Measurements from ENCODE around the gene TET1. TPM values are rescaled to one million over a fixed set of nuclear protein-coding genes. Genes with fewer than 3 reads are reported as not detected.
"Not testable (repeated sequence)": the region's sequence is repeated elsewhere in the genome, so short reads cannot be mapped to it uniquely, and the experiment has no call there.

The TET1 gene
- total and polyA plus RNA-seq, 2 experiments from 2014 or later, result 37.2 to 90.5 TPM

DNA sequence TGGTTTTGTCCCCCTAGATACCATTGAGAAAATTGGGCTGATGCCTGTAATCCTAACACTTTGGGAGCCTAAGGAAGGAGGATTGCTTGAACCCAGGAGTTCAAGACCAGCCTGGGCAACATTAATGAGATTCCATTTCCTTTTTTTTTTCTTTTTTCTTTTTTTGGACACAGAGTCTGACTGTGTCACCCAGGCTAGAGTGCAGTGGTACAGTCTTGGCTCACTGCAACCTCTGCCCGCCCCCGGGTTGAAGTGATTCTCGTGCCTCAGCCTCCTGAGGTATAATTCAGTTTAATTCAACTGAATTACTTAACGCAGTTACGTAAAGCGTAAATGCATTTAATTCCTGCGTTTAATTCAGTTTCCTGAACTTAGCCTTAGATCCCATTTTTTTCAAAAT lies 174.2 kb downstream of the TET1 start:
- no peak overlapping the region for H2AFZ ChIP-seq
- H3K36me3 Mint-ChIP-seq (ENCODE audit: low read depth), result peaks cover 94% of the 10 kb centered on the region
- DNase-seq (ENCODE audit: low spot score) (no peak), ATAC-seq (no peak)
- no peaks in the 10 kb centered on the region for H3K27me3 ChIP-seq (ENCODE audit: insufficient read depth)
- no peaks in the 10 kb centered on the region for H3K9me2 ChIP-seq (ENCODE audit: insufficient read depth)
- peaks cover 79% of the 10 kb centered on the region for H3K36me3 ChIP-seq (ENCODE audit: insufficient read depth)
- no peak overlapping the region for H3K4me3 Mint-ChIP-seq
- no peak overlapping the region for H3K4me2 ChIP-seq
- H3K4me1 ChIP-seq (ENCODE audit: insufficient read depth), result no peaks in the 10 kb centered on the region
- no peak overlapping the region for H3K27ac Mint-ChIP-seq
- H3K4me3 ChIP-seq, result no peak overlapping the region
- no peak for TF ChIP-seq POLR2AphosphoS5 (IDR thresholded peaks at IDR 0.05; ENCODE audit: low read depth)
- TF ChIP-seq ZNF331 (CRISPR knock-in tag; IDR thresholded peaks at IDR 0.05; ENCODE audit: low read depth), result no peak
- no peak for TF ChIP-seq STAT1 (IDR thresholded peaks at IDR 0.05; ENCODE audit: unreplicated experiment)
- TF ChIP-seq, protein P1, sequence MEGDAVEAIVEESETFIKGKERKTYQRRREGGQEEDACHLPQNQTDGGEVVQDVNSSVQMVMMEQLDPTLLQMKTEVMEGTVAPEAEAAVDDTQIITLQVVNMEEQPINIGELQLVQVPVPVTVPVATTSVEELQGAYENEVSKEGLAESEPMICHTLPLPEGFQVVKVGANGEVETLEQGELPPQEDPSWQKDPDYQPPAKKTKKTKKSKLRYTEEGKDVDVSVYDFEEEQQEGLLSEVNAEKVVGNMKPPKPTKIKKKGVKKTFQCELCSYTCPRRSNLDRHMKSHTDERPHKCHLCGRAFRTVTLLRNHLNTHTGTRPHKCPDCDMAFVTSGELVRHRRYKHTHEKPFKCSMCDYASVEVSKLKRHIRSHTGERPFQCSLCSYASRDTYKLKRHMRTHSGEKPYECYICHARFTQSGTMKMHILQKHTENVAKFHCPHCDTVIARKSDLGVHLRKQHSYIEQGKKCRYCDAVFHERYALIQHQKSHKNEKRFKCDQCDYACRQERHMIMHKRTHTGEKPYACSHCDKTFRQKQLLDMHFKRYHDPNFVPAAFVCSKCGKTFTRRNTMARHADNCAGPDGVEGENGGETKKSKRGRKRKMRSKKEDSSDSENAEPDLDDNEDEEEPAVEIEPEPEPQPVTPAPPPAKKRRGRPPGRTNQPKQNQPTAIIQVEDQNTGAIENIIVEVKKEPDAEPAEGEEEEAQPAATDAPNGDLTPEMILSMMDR (conservative IDR thresholded peaks at IDR 0.05; ENCODE audit: low read depth in 2 of 2), result no peak
- H3K4me1 Mint-ChIP-seq, result no peaks in the 10 kb centered on the region
- H3K9me3 Mint-ChIP-seq, result no peaks in the 10 kb centered on the region
- H4K20me1 ChIP-seq (replicated peaks; ENCODE audit: insufficient read depth), result peaks cover 61% of the 10 kb centered on the region
- no peaks in the 10 kb centered on the region for H3K27me3 Mint-ChIP-seq (ENCODE audit: insufficient read depth, low read depth, poor library complexity)
- peaks cover 76% of the 10 kb centered on the region for H3K79me2 ChIP-seq (replicated peaks; ENCODE audit: insufficient read depth)
- peak overlapping the region; percentile 62 for H3K27ac ChIP-seq (ENCODE audit: low read depth)
- peaks cover 32% of the 10 kb centered on the region for H3F3A ChIP-seq (replicated peaks; ENCODE audit: low read depth)

DNA sequence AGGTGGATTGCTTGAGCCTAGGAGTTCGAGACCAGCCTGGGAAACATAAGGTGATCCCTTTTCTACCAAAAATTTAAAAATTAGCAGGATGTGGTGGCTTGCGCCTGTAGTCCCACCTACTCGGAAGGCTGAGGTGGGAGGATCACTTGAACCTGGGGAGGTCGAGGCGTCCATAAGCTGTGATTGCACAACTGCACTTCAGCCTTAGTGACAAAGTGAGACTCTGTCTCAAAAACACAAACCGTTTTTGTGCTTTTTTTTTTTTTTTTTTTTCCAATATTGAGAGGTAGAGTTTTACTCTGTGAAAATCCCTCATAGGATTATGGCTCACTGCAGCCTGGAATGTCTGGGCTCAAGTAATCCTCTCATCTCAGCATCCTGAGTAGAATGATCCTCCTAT lies 175.0 kb downstream of the TET1 start:
- H4K20me1 ChIP-seq (replicated peaks; ENCODE audit: insufficient read depth), result peaks cover 54% of the 10 kb centered on the region
- H3K9me3 Mint-ChIP-seq, result no peaks in the 10 kb centered on the region
- H3F3A ChIP-seq (replicated peaks; ENCODE audit: low read depth), result peaks cover 33% of the 10 kb centered on the region
- no peaks in the 10 kb centered on the region for H3K9me2 ChIP-seq (ENCODE audit: insufficient read depth)
- no peaks in the 10 kb centered on the region for H3K4me1 ChIP-seq (ENCODE audit: insufficient read depth)
- H3K4me1 Mint-ChIP-seq, result no peaks in the 10 kb centered on the region
- no peak overlapping the region for H3K27ac Mint-ChIP-seq
- H3K27me3 ChIP-seq (ENCODE audit: insufficient read depth), result no peaks in the 10 kb centered on the region
- DNase-seq (ENCODE audit: low spot score) (no peak), ATAC-seq (no peak)
- peaks cover 68% of the 10 kb centered on the region for H3K79me2 ChIP-seq (replicated peaks; ENCODE audit: insufficient read depth)
- H3K36me3 ChIP-seq (ENCODE audit: insufficient read depth), result peaks cover 79% of the 10 kb centered on the region
- TF ChIP-seq ZNF331 (CRISPR knock-in tag; IDR thresholded peaks at IDR 0.05; ENCODE audit: low read depth) (no peak), EZH2 (IDR thresholded peaks at IDR 0.05; ENCODE audit: low read depth, unreplicated experiment) (no peak), STAT1 (IDR thresholded peaks at IDR 0.05; ENCODE audit: unreplicated experiment) (no peak), NANOG (IDR thresholded peaks at IDR 0.05; ENCODE audit: borderline replicate concordance) (no peak), JUNB (IDR thresholded peaks at IDR 0.05; ENCODE audit: unreplicated experiment) (no peak), CREB1 (CRISPR knock-in tag; IDR thresholded peaks at IDR 0.05; ENCODE audit: low read depth) (no peak), POLR2AphosphoS5 (IDR thresholded peaks at IDR 0.05; ENCODE audit: low read depth) (no peak), ZNF114 (CRISPR knock-in tag; IDR thresholded peaks at IDR 0.05) (no peak)
- TF ChIP-seq, protein P1 (conservative IDR thresholded peaks at IDR 0.05; ENCODE audit: low read depth in 2 of 2), result no peak
- TF ChIP-seq, protein P2, sequence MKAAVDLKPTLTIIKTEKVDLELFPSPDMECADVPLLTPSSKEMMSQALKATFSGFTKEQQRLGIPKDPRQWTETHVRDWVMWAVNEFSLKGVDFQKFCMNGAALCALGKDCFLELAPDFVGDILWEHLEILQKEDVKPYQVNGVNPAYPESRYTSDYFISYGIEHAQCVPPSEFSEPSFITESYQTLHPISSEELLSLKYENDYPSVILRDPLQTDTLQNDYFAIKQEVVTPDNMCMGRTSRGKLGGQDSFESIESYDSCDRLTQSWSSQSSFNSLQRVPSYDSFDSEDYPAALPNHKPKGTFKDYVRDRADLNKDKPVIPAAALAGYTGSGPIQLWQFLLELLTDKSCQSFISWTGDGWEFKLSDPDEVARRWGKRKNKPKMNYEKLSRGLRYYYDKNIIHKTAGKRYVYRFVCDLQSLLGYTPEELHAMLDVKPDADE (IDR thresholded peaks at IDR 0.05), result no peak
- peaks cover 94% of the 10 kb centered on the region for H3K36me3 Mint-ChIP-seq (ENCODE audit: low read depth)
- no peak overlapping the region for H2AFZ ChIP-seq
- H3K27me3 Mint-ChIP-seq (ENCODE audit: insufficient read depth, low read depth, poor library complexity), result no peaks in the 10 kb centered on the region
- H3K4me3 ChIP-seq, result no peak overlapping the region
- no peak overlapping the region for H3K4me3 Mint-ChIP-seq
- H3K27ac ChIP-seq (ENCODE audit: low read depth), result no peak overlapping the region
- no peak overlapping the region for H3K4me2 ChIP-seq

DNA sequence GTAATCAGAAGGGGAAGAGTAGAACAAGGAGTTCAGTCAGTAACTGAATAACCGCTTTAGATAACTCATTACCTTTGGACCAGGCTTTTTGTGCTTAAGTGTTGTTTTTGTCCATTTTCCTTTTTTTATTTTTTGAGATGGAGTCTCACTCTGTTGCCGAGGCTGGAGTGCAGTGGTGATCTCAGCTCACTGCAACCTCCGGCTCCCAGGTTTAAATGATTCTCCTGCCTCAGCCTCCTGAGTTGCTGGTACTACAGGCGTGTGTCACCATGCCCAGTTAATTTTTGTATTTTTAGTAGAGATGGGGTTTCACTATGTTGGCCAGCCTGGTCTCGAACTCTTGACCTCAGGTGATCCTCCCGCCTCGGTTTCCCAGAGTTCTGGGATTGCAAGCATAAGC lies 175.6 kb downstream of the TET1 start:
- not testable (repeated sequence) for H3K4me1 Mint-ChIP-seq; H3K27ac Mint-ChIP-seq; H3K27me3 ChIP-seq (ENCODE audit: insufficient read depth); H3K4me2 ChIP-seq; H3K4me3 ChIP-seq; H3K4me3 Mint-ChIP-seq; H3K27ac ChIP-seq (ENCODE audit: low read depth); H3K27me3 Mint-ChIP-seq (ENCODE audit: insufficient read depth, low read depth, poor library complexity); H3K9me3 Mint-ChIP-seq; DNase-seq (ENCODE audit: low spot score); H3K9me2 ChIP-seq (ENCODE audit: insufficient read depth); ATAC-seq; H3K4me1 ChIP-seq (ENCODE audit: insufficient read depth); H2AFZ ChIP-seq
- Histone ChIP-seq H3K36me3 (ENCODE audit: insufficient read depth) (peaks cover 81% of the 10 kb centered on the region), H4K20me1 (replicated peaks; ENCODE audit: insufficient read depth) (peaks cover 50% of the 10 kb centered on the region), H3K79me2 (replicated peaks; ENCODE audit: insufficient read depth) (peaks cover 62% of the 10 kb centered on the region), H3F3A (replicated peaks; ENCODE audit: low read depth) (peaks cover 33% of the 10 kb centered on the region)
- peaks cover 90% of the 10 kb centered on the region for H3K36me3 Mint-ChIP-seq (ENCODE audit: low read depth)

DNA sequence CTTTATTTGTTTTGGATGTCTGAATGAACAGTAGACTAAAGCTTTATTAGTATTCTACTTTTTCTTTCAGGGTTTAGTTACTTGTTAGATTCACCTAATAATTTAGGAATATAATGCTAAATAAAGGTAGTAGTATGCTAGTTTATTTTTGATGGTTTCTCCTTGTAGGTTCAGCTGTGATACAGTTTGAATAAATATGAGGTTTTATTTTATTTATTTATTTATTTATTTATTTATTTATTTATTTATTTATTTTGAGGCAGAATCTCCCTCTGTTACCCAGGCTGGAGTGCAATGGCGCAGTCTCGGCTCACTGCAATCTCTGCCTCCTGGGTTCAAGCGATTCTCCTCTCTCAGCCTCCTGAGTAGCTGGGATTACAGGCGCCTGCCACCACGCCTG lies 180.5 kb downstream of the TET1 start:
- ATAC-seq; H3K27me3 Mint-ChIP-seq (ENCODE audit: insufficient read depth, low read depth, poor library complexity); H3K27ac Mint-ChIP-seq; H3K9me2 ChIP-seq (ENCODE audit: insufficient read depth); H3K9me3 Mint-ChIP-seq; H3K27me3 ChIP-seq (ENCODE audit: insufficient read depth); H3K4me3 Mint-ChIP-seq; H3K4me3 ChIP-seq; DNase-seq (ENCODE audit: low spot score); H3K4me1 Mint-ChIP-seq; H3K27ac ChIP-seq (ENCODE audit: low read depth); H3K4me1 ChIP-seq (ENCODE audit: insufficient read depth); H2AFZ ChIP-seq; H3K4me2 ChIP-seq: not testable (repeated sequence)
- Histone ChIP-seq H3F3A (replicated peaks; ENCODE audit: low read depth) (peaks cover 24% of the 10 kb centered on the region; the same call in 1 of the 2 replicates), H3K79me2 (replicated peaks; ENCODE audit: insufficient read depth) (peaks cover 14% of the 10 kb centered on the region; the same call in 1 of the 2 replicates), H3K36me3 (ENCODE audit: insufficient read depth) (peaks cover 83% of the 10 kb centered on the region), H4K20me1 (replicated peaks; ENCODE audit: insufficient read depth) (peaks cover 27% of the 10 kb centered on the region)
- H3K36me3 Mint-ChIP-seq (ENCODE audit: low read depth), result peaks cover 89% of the 10 kb centered on the region

Measured in GM23338 (cell line).